SK-N-SH treated with all-trans-retinoic acid at 6 μM for 48 hours (cell line): ENCODE measurements around the gene LLGL2.

ENCODE experiments used
- RARB ChIP-seq: fragments of 250-450 bp; sonication (Bioruptor Pico); IDR thresholded peaks from 2 replicates; pipeline ENCODE4 v1.8.0; 2021; ENCODE audit warnings: mild to moderate bottlenecking, moderate library complexity
- ZFP30 ChIP-seq: fragments of 450-650 bp; formaldehyde crosslinking; IDR thresholded peaks from 2 replicates; pipeline ENCODE4 v1.5.0; 2022; ENCODE audit warnings: mild to moderate bottlenecking, moderate library complexity
- ZNF70 ChIP-seq: fragments of 450-650 bp; formaldehyde crosslinking; IDR thresholded peaks from 2 replicates; pipeline ENCODE4 v1.5.0; 2020; ENCODE audit warnings: mild to moderate bottlenecking, moderate library complexity

DNA sequence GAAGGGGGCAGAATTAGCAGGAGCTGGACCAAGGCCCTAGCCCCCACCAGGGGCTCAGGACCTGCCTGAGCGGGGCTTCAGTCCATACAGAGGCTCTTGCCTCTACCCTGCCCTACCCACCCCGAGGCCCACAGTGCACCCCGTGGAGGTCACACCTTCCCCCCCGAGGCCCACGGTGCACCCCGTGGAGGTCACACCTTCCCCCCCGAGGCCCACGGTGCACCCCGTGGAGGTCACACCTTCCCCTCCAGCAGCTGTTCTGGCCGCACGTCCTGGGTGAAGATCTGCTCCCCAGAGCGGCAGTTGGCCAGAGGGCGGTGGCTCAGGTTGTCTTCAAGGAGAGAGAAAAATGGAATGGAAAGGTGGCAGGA is 21.5 kb upstream of the LLGL2 start:
- TF ChIP-seq ZFP30 (CRISPR knock-in tag) = no peak
- no peak for TF ChIP-seq ZNF70 (CRISPR knock-in tag)
- no peak for TF ChIP-seq RARB (CRISPR knock-in tag)
